AG04449 (cell line): Measurements from ENCODE around the gene OMA1.
A peak's percentile ranks its signal among the peaks of the same experiment; 100 is the strongest.

ENCODE experiments used
- CTCF ChIA-PET: fragments of 350-600 bp; formaldehyde crosslinking; extraction: SDS; loops from one replicate; lab custom pipeline; 2021; ENCODE audit warnings: antibody characterized with exemption; lab: Yijun Ruan, JAX
- POLR2A ChIA-PET: fragments of 400-600, 350-600 bp; formaldehyde crosslinking; extraction: SDS; loops from one replicate; lab custom pipeline; 2020; ENCODE audit warnings: antibody characterized with exemption, inconsistent platforms; lab: Yijun Ruan, JAX
- DNase-seq: peaks from one replicate; pipeline ENCODE4 v3.0.0-alpha.2; 2010; ENCODE audit warnings: low read depth, low spot score
- H3K4me3 ChIP-seq: 2 replicates; pipeline ENCODE4 v1.5.1; 2011; ENCODE audit warnings: low read depth, mild to moderate bottlenecking, control low read depth, low read length
- CTCF ChIP-seq: IDR thresholded peaks from one replicate; pipeline ENCODE4 v1.5.1; 2011; ENCODE audit warnings: mild to moderate bottlenecking, moderate library complexity, low read length, control low read depth, inconsistent platforms; ENCODE audit not compliant: insufficient read depth; ENCODE audit errors: missing control alignments

Gene OMA1

GRCh38 chr1:58465825-58466629, 80.5 kb downstream of the OMA1 start:
- POLR2A ChIA-PET, result interaction anchor here (1.0 kb wide), 1 partner anchor 9 kb away, joined by 4 read pairs; no protein-coding TSS in a partner anchor
- H3K4me3 ChIP-seq, result no peak overlapping the region
- DNase-seq, result peak; percentile 28
- no peak for TF ChIP-seq CTCF
- CTCF ChIA-PET, result no interaction called here

GRCh38 chr1:58465176-58465575, 81.3 kb downstream of the OMA1 start:
- POLR2A ChIA-PET, result interaction anchor here (1.0 kb wide), 1 partner anchor 9 kb away, joined by 4 read pairs; no protein-coding TSS in a partner anchor

GRCh38 chr1:58460469-58460868, 86.1 kb downstream of the OMA1 start:
- DNase-seq, result no peak
- CTCF ChIA-PET, result no interaction called here
- POLR2A ChIA-PET, result no interaction called here
- no peak overlapping the region for H3K4me3 ChIP-seq
- no peak for TF ChIP-seq CTCF

More at GRCh38 chr1:58465176-58465575, 81.3 kb downstream of the OMA1 start:
- H3K4me3 ChIP-seq, result no peak overlapping the region
- CTCF ChIA-PET, result no interaction called here
- no peak for DNase-seq
- TF ChIP-seq CTCF, result no peak

- H3K4me3 ChIP-seq, result no peak overlapping the region
- ChIA-PET POLR2A (no interaction called here), CTCF (no interaction called here)
- TF ChIP-seq CTCF, result no peak
- DNase-seq, result no peak
These were observed 86.6 kb downstream of the OMA1 start for GRCh38 chr1:58459911-58460310.

GRCh38 chr1:58457023-58457635, 89.4 kb downstream of the OMA1 start:
- ChIA-PET CTCF (no interaction called here), POLR2A (interaction anchor here (1.0 kb wide), 1 partner anchor 8 kb away, joined by 4 read pairs; no protein-coding TSS in a partner anchor)
- TF ChIP-seq CTCF, result no peak
- no peak overlapping the region for H3K4me3 ChIP-seq
- no peak for DNase-seq

GRCh38 chr1:58456470-58456869, 90.1 kb downstream of the OMA1 start:
- ChIA-PET CTCF (no interaction called here), POLR2A (interaction anchor here (1.0 kb wide), 1 partner anchor 9 kb away, joined by 4 read pairs; no protein-coding TSS in a partner anchor)
- no peak for TF ChIP-seq CTCF
- no peak overlapping the region for H3K4me3 ChIP-seq
- DNase-seq, result peak; percentile 84
